PFSK-1 (cell line): ENCODE data around the gene RFNG.

Experiments used
- FOXP2 ChIP-seq: optimal IDR thresholded peaks from 2 replicates; pipeline ENCODE3; 2011; ENCODE audit warnings: borderline replicate concordance, control low read depth, inconsistent platforms; ENCODE audit not compliant: insufficient read depth; ENCODE audit errors: extremely low read length, extremely low read depth
- POLR2AphosphoS5 ChIP-seq: IDR thresholded peaks from 2 replicates; pipeline ENCODE4 v1.6.1; 2012; ENCODE audit warnings: low read depth, mild to moderate bottlenecking, control low read depth, low read length, moderate library complexity
- TAF1 ChIP-seq: IDR thresholded peaks from 2 replicates; pipeline ENCODE4 v1.6.1; 2012; ENCODE audit warnings: low read length, control low read depth, borderline replicate concordance; ENCODE audit not compliant: insufficient read depth
- TF ChIP-seq, protein P1 (sequence below), 2 experiments: IDR thresholded peaks; 2 replicates each; pipeline versions ENCODE4 v1.6.1 to v1.8.0; 2011 to 2012; ENCODE audit warnings: low read depth in 2 of 2, low read length in 2 of 2, control low read depth in 1 of 2, inconsistent platforms in 1 of 2, mild to moderate bottlenecking in 1 of 2, moderate library complexity in 1 of 2; ENCODE audit not compliant: insufficient read depth in 1 of 2

DNA sequence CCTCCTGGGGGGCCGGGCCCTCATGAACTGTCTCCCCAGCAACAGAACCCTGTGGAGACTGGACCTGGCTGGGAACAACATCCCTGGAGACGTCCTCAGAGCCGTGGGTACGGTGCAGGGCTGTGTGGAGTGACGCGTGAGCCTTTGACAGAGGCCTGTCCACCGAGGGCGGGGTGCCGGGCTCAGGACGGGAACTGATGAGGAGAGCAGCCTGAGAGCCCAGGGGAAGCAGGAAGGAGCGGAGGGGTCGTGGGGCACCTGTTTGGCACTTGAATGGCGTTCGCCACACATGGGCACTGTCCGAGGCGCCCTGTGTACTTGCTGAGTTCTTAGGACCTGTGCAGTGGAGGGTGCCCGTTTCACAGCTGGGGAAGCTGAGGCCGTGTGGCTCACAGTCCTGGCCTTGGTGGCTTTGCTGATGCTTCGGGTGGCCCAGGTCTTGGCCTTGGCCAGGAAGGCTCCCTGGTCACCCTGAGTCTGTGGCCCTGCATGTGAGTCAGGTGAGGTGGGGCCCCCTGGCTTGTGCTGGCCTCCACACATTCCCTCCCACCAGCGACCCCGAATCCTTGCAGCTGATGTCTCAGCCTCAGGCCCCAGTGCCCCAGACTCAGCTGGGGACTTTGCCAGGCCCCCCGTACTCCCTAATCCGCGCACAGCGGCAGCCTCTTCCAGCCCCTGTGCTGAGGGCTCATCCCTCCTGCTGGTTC, 26.1 kb downstream of the RFNG start:
- TF ChIP-seq TAF1 = no peak
- TF ChIP-seq POLR2AphosphoS5 = no peak
- TF ChIP-seq, protein P1, sequence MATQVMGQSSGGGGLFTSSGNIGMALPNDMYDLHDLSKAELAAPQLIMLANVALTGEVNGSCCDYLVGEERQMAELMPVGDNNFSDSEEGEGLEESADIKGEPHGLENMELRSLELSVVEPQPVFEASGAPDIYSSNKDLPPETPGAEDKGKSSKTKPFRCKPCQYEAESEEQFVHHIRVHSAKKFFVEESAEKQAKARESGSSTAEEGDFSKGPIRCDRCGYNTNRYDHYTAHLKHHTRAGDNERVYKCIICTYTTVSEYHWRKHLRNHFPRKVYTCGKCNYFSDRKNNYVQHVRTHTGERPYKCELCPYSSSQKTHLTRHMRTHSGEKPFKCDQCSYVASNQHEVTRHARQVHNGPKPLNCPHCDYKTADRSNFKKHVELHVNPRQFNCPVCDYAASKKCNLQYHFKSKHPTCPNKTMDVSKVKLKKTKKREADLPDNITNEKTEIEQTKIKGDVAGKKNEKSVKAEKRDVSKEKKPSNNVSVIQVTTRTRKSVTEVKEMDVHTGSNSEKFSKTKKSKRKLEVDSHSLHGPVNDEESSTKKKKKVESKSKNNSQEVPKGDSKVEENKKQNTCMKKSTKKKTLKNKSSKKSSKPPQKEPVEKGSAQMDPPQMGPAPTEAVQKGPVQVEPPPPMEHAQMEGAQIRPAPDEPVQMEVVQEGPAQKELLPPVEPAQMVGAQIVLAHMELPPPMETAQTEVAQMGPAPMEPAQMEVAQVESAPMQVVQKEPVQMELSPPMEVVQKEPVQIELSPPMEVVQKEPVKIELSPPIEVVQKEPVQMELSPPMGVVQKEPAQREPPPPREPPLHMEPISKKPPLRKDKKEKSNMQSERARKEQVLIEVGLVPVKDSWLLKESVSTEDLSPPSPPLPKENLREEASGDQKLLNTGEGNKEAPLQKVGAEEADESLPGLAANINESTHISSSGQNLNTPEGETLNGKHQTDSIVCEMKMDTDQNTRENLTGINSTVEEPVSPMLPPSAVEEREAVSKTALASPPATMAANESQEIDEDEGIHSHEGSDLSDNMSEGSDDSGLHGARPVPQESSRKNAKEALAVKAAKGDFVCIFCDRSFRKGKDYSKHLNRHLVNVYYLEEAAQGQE (IDR thresholded peaks at IDR 0.05; ENCODE audit: insufficient read depth in 1 of 2, low read depth in 2 of 2, low read length in 2 of 2) = no peak
- no peak for TF ChIP-seq FOXP2
